B cell (primary cell): ENCODE measurements around the gene NHP2. TPM values are rescaled to one million over a fixed set of nuclear protein-coding genes. Genes with fewer than 3 reads are reported as not detected.

ENCODE experiments used
- ATAC-seq: fragments of 200-7000 bp; cut with Tn5 transposase; one replicate; pipeline ENCODE4 v1.10.0; 2021; ENCODE audit warnings: low read depth, mild to moderate bottlenecking, moderate number of reproducible peaks, moderate library complexity
- CTCF ChIA-PET: fragments of 350-600 bp; sonication (Branson Sonifier 250); formaldehyde crosslinking; loops from one replicate; lab custom pipeline; 2021; ENCODE audit warnings: antibody characterized with exemption, inconsistent platforms; lab: Charles Lee
- POLR2A ChIA-PET: fragments of 350-600 bp; sonication (Branson Sonifier 250); formaldehyde crosslinking; loops from one replicate; lab custom pipeline; 2021; ENCODE audit warnings: antibody characterized with exemption; lab: Charles Lee
- DNase-seq: peaks from one replicate; pipeline ENCODE4 v3.0.0; 2013
- H2AFZ ChIP-seq: 2 replicates; pipeline ENCODE4 v1.6.1; 2012; ENCODE audit warnings: mild to moderate bottlenecking, low read depth, low read length; ENCODE audit not compliant: insufficient read depth, poor library complexity, severe bottlenecking
- H3K27ac ChIP-seq, 2 donors: 1 replicate in 1 of 2; 2 replicates in 1 of 2; pipeline ENCODE4 v1.5.1; 2012 to 2013; ENCODE audit warnings: low read length in 2 of 2, mild to moderate bottlenecking in 2 of 2, moderate library complexity in 1 of 2
- H3K27me3 ChIP-seq, 4 experiments: fragments of 200-600 bp in 1 of 4; sonication (generic) in 1 of 4; replicated peaks in 1 of 4; 1 replicate in 2 of 4; 2 replicates in 2 of 4; pipeline versions ENCODE4 v1.6.1 to v1.7.0; 2013 to 2016; ENCODE audit warnings: low read length in 3 of 4, mild to moderate bottlenecking in 2 of 4, mixed read lengths in 1 of 4, moderate library complexity in 1 of 4; ENCODE audit not compliant: insufficient read depth in 4 of 4, control insufficient read depth in 3 of 4; ENCODE audit errors: control extremely low read depth in 1 of 4
- H3K36me3 ChIP-seq, 2 experiments: replicated peaks in 1 of 2; 1 replicate in 1 of 2; 2 replicates in 1 of 2; pipeline versions ENCODE4 v1.6.1 to v1.7.1; 2013; ENCODE audit warnings: low read length in 1 of 2; ENCODE audit not compliant: insufficient read depth in 2 of 2, control insufficient read depth in 1 of 2; ENCODE audit errors: control extremely low read depth in 1 of 2, extremely low read depth in 1 of 2
- H3K4me1 ChIP-seq, 2 donors: fragments of 200-600 bp in 1 of 2; sonication (generic) in 1 of 2; 1 replicate in 1 of 2; 2 replicates in 1 of 2; pipeline versions ENCODE4 v1.5.1 to v1.6.1; 2013 to 2017; ENCODE audit warnings: low read length in 2 of 2; ENCODE audit not compliant: control insufficient read depth in 2 of 2, insufficient read depth in 2 of 2
- H3K4me2 ChIP-seq: replicated peaks from 2 replicates; pipeline ENCODE3; 2012; ENCODE audit warnings: mild to moderate bottlenecking, low read depth, low read length; ENCODE audit not compliant: poor library complexity, severe bottlenecking
- H3K4me3 ChIP-seq, 5 experiments: fragments of 200-600 bp in 1 of 5; sonication (generic) in 1 of 5; 1 replicate in 3 of 5; 2 replicates in 2 of 5; pipeline versions ENCODE4 v1.5.1 to v1.7.0; 2011 to 2016; ENCODE audit warnings: low read length in 4 of 5, mild to moderate bottlenecking in 4 of 5, low read depth in 2 of 5, control low read depth in 1 of 5, moderate library complexity in 1 of 5; ENCODE audit not compliant: insufficient read depth in 1 of 5; ENCODE audit errors: control extremely low read depth in 1 of 5, extremely low read depth in 1 of 5
- H3K79me2 ChIP-seq: fragments of 200-600 bp; sonication (generic); one replicate; pipeline ENCODE4 v1.6.0; 2016; ENCODE audit warnings: low read length; ENCODE audit not compliant: control insufficient read depth, insufficient read depth
- H3K9ac ChIP-seq: fragments of 200-600 bp; sonication (generic); 2 replicates; pipeline ENCODE4 v1.6.1; 2017; ENCODE audit warnings: mild to moderate bottlenecking, low read length, moderate library complexity
- H3K9me3 ChIP-seq, 3 donors: one replicate each; pipeline versions ENCODE4 v1.6.1 to v1.7.1; 2013; ENCODE audit warnings: low read length in 2 of 3; ENCODE audit not compliant: control insufficient read depth in 2 of 3, insufficient read depth in 1 of 3; ENCODE audit errors: control extremely low read depth in 1 of 3
- H4K20me1 ChIP-seq: 2 replicates; pipeline ENCODE4 v1.6.0; 2012; ENCODE audit warnings: mild to moderate bottlenecking, low read length; ENCODE audit not compliant: insufficient read depth, control insufficient read depth, poor library complexity, severe bottlenecking
- H3K27ac Mint-ChIP-seq: one replicate; pipeline ENCODE4 v1.8.0; 2021; ENCODE audit warnings: mixed read lengths
- H3K27me3 Mint-ChIP-seq: one replicate; pipeline ENCODE4 v1.8.0; 2021; ENCODE audit warnings: mixed read lengths
- H3K4me1 Mint-ChIP-seq: one replicate; pipeline ENCODE4 v1.8.0; 2021; ENCODE audit warnings: mixed read lengths
- H3K4me3 Mint-ChIP-seq: one replicate; pipeline ENCODE4 v1.8.0; 2021; ENCODE audit warnings: mixed read lengths
- H3K9me3 Mint-ChIP-seq: one replicate; pipeline ENCODE4 v1.8.0; 2022; ENCODE audit warnings: mixed read lengths; ENCODE audit not compliant: insufficient read depth
- CTCF ChIP-seq: fragments of 200-600 bp; IDR thresholded peaks from one replicate; pipeline ENCODE4 v1.8.0; 2022; ENCODE audit warnings: antibody characterized with exemption, mild to moderate bottlenecking
- EZH2 ChIP-seq: IDR thresholded peaks from 2 replicates; pipeline ENCODE4 v1.6.1; 2012; ENCODE audit warnings: borderline replicate concordance, low read depth, mild to moderate bottlenecking, moderate library complexity, low read length; ENCODE audit not compliant: insufficient read depth, poor library complexity, severe bottlenecking
- WGBS: methylation state at CpG from one replicate; pipeline ENCODE4 v1.1.5; 2013; ENCODE audit warnings: missing lambda C conversion rate; ENCODE audit not compliant: insufficient coverage; 5-methylcytosine and 5-hydroxymethylcytosine counted together
- intact Hi-C: fragments of 100-400 bp; cut with micrococcal nuclease; formaldehyde crosslinking; loops from one replicate; pipeline ENCODE4 v1.10.0; 2022
- polyA plus RNA-seq: library from polyadenylated mRNA; depleted of rRNA; stranded (reverse); fragments of >200 nt; gene quantifications from 2 replicates; pipeline ENCODE4 v1.2.3, GENCODE V29; 2012
- total RNA-seq, 2 donors: library from RNA; stranded (reverse); fragments of 120-200 nt in 1 of 2; gene quantifications; 1 replicate in 1 of 2; 2 replicates in 1 of 2; pipeline versions ENCODE4 v1.2.3 to v1.2.4, GENCODE V29; 2013 to 2022

Gene NHP2
- total and polyA plus RNA-seq, 2 donors (not counting 1 experiment from before 2014, with no cell fraction given): 66.0 to 99.8 TPM

GRCh38 chr5:178165581-178165980, 11.9 kb upstream of the NHP2 start:
- no peaks in the 10 kb centered on the region for H3K36me3 ChIP-seq
- H2AFZ ChIP-seq: no peak overlapping the region
- WGBS: 80% methylated on average over 36 of the region's 38 CpGs
- H3K4me2 ChIP-seq: no peak overlapping the region
- Mint-ChIP-seq H3K4me3 (no peak overlapping the region), H3K27me3 (peaks cover 11% of the 10 kb centered on the region), H3K9me3 (no peaks in the 10 kb centered on the region), H3K27ac (no peak overlapping the region), H3K4me1 (peaks cover 16% of the 10 kb centered on the region)
- no peak overlapping the region for H3K27ac ChIP-seq
- H4K20me1 ChIP-seq: no peaks in the 10 kb centered on the region
- intact Hi-C loops: no loop called here
- peaks cover 5 to 9% of the 10 kb centered on the region in 2 donors for H3K4me1 ChIP-seq
- ChIA-PET CTCF (interaction anchor here (1.2 to 1.9 kb wide), 3 partner anchors 19 to 90 kb away, joined by 5 to 19 read pairs (median 7); no protein-coding TSS in a partner anchor), POLR2A (no interaction called here)
- DNase-seq: no peak
- TF ChIP-seq CTCF (no peak), EZH2 (no peak)
- H3K9me3 ChIP-seq: no peaks in the 10 kb centered on the region
- H3K79me2 ChIP-seq: no peaks in the 10 kb centered on the region
- no peak for ATAC-seq
- no peaks in the 10 kb centered on the region for H3K27me3 ChIP-seq
- no peak overlapping the region for H3K4me3 ChIP-seq
- no peak overlapping the region for H3K9ac ChIP-seq
